Transverse colon (tissue), 4 donors: Measurements from ENCODE around the gene FAM149B1. TPM values are rescaled to one million over a fixed set of nuclear protein-coding genes. Genes with fewer than 3 reads are reported as not detected.
A peak's percentile ranks its signal among the peaks of the same experiment; 100 is the strongest.

Experiments
- DNase-seq: peaks from one replicate; pipeline ENCODE4 v3.0.0-alpha.2; 2019
- H3K27ac ChIP-seq, 4 donors: fragments of 200-600 bp; sonication (generic); 2 replicates each; pipeline ENCODE4 v1.5.1; 2016 to 2018; ENCODE audit warnings: inconsistent platforms in 4 of 4
- H3K27me3 ChIP-seq: fragments of 200-600 bp; sonication (generic); 2 replicates; pipeline ENCODE4 v1.5.1; 2017; ENCODE audit warnings: inconsistent platforms
- H3K36me3 ChIP-seq, 4 donors: fragments of 200-600 bp; sonication (generic); 2 replicates each; pipeline ENCODE4 v1.5.1; 2017 to 2019; ENCODE audit warnings: inconsistent platforms in 4 of 4
- H3K4me1 ChIP-seq, 4 donors: fragments of 200-600 bp; sonication (generic); 2 replicates each; pipeline ENCODE4 v1.5.1; 2017 to 2020; ENCODE audit warnings: inconsistent platforms in 4 of 4
- H3K4me3 ChIP-seq, 4 donors: fragments of 200-600 bp; sonication (generic); 1 replicate in 1 of 4; 2 replicates in 3 of 4; pipeline versions ENCODE4 v1.5.1 to v1.6.1; 2017 to 2019; ENCODE audit warnings: inconsistent platforms in 4 of 4
- H3K9me3 ChIP-seq, 2 donors: fragments of 200-600 bp; sonication (generic); 2 replicates each; pipeline ENCODE4 v1.5.1; 2017 to 2019; ENCODE audit warnings: inconsistent platforms in 2 of 2
- CTCF ChIP-seq, 5 experiments: fragments of 200-600 bp in 3 of 5; fragments of 450-650 bp in 2 of 5; sonication (generic) in 3 of 5; IDR thresholded peaks; 1 replicate in 2 of 5; 2 replicates in 3 of 5; pipeline ENCODE4 v1.5.1; 2016 to 2017; ENCODE audit warnings: antibody characterized with exemption in 5 of 5, inconsistent platforms in 3 of 5, mild to moderate bottlenecking in 2 of 5, moderate library complexity in 1 of 5
- EP300 ChIP-seq: sonication (generic); formaldehyde crosslinking; IDR thresholded peaks from one replicate; pipeline ENCODE4 v1.6.1; 2017; ENCODE audit warnings: antibody characterized with exemption, low read depth
- POLR2A ChIP-seq: fragments of 450-650 bp; IDR thresholded peaks from one replicate; pipeline ENCODE4 v1.6.1; 2016; ENCODE audit warnings: antibody characterized with exemption, mild to moderate bottlenecking, moderate library complexity
- POLR2AphosphoS5 ChIP-seq, 3 donors: sonication (generic); formaldehyde crosslinking; IDR thresholded peaks; one replicate each; pipeline ENCODE4 v1.6.1; 2016; ENCODE audit warnings: antibody characterized with exemption in 3 of 3
- WGBS, 2 donors: methylation state at CpG; one replicate each; pipeline ENCODE4 v1.1.5; 2018; ENCODE audit warnings: low coverage in 1 of 2; 5-methylcytosine and 5-hydroxymethylcytosine counted together
- in situ Hi-C, 4 donors: fragments of 200-750 bp; cut with MboI; loops; one replicate each; pipeline versions ENCODE4 v1.15.0 to v1.15.1; 2017; ENCODE audit warnings: low sequenced_read_pairs in 3 of 4, low pct_ligation_motif_present in 1 of 4, low pct_unique_long_range_greater_than_20kb in 1 of 4
- intact Hi-C: fragments of 100-400 bp; cut with DNase I; formaldehyde crosslinking; loops from one replicate; pipeline ENCODE4 v1.15.1; 2023; ENCODE audit warnings: low total_unique reads
- total RNA-seq, 4 donors: library from RNA; depleted of rRNA; stranded (reverse); fragments of >200 nt; gene quantifications; one replicate each; pipeline ENCODE4 v1.1.0, GENCODE V29; 2016

The FAM149B1 gene
- total RNA-seq, 4 donors from 2014 or later: 9.7 to 32.0 (median 17.3) TPM

DNA sequence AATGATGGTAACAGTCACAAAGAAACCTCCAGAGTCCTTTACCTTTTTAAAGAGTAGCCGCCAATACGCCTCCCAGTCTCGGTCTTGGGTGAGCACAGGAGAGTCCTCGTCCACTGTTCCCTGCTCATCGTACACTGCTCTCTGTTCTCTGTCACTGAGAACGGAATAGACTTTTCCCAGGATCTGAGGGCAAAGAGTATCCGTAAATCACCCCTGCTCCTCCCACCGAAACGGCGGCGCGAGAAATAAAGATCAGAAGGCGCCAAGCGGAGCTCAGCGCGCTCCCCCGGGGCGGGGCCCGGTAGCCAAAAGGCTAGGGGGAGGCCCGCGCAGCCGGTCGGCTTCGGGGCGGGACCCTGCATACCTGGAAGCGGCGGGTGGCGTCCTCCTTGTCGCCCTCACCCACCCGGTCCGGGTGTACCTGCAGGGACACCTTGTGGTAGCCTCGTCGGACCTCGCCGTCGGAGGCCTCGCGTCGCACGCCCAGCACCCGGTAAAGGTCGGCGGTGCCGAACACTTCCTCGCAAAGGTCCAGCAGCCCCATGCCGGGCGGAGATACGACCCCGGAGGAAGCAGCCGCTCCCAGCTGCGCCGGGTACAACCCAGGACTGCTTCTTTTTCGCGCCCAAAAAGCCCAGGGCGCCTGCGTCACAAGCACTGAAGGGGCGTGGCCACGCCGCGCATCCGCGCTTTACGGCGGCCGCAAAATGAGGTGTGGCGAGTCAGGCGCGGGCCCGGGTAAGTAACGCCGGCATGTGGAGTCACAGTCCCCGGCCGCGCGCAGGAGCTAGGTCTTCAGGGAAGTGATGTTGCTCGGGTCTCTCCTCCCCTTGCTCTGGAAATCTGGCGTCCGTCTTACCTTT, 79.0 kb downstream of the FAM149B1 start, which contains the start of gene DNAJC9:
DNAJC9 (minus strand) TSS at position 610 of the 863 bp plus-strand sequence; CDS start at position 544, 66 bp downstream.
- in situ Hi-C loops: no loop called here
- Histone ChIP-seq H3K9me3 (no peaks in the 10 kb centered on the region), H3K4me3 (peak within 1 kb of the TSS; percentile 57 to 78 (median 64)), H3K36me3 (peaks cover 0 to 23% (median 7%) of the 10 kb centered on the region in 4 donors), H3K27ac (peak within 1 kb of the TSS; percentile 86 to 92 (median 91)), H3K27me3 (no peaks in the 10 kb centered on the region), H3K4me1 (peaks cover 11 to 42% (median 31%) of the 10 kb centered on the region in 4 donors)
- TF ChIP-seq CTCF (IDR thresholded peaks at IDR 0.05) (peak in 1 of 5 experiments; percentile 11), EP300 (no peak), POLR2A (peak; percentile 93), POLR2AphosphoS5 (IDR thresholded peaks at IDR 0.05) (peak; percentile 93 to 96 (median 95))
- DNase-seq: peak; percentile 98
- WGBS, 2 donors: 1% methylated on average over 31 of the region's 78 CpGs; no CpG with 5 or more reads in 1 of the 2 donors
- intact Hi-C loops: no loop called here

DNA sequence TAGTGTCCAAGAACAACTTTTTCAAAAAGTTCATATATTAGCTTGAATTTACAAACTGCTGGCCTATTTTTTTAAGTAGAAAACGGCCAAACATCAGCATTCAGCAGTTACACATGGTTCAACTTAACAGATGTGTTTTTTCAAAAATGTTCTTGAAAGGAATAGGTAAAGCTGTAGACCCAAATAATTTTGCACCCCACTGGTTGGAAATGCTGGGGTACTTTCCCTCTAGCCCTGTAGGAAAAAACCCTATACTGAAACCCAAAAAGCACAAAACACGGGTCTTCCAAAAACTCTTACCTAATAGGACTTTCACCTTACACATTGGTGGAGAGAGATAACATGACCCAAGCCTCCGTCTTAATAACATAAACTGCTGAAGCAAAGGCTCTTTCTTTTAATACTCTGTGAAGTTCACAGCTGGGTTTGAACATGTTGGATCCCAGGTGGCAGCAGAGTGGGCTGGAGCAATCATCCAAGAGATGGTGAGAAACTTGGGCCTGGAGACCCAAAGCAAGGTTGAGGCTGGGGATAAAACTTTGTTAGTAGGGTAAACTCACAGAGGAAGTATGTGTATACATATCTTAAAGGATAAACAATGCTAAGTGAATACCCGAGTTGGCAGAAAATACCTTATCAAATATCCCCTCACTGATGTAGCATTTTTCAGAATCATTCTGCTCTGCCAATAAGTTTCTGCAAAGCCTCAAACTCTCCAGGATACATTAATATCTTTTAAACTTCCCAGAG, 79.8 kb downstream of the FAM149B1 start:
- no peaks in the 10 kb centered on the region for H3K27me3 ChIP-seq
- intact Hi-C loops (no loop called here), in situ Hi-C loops (no loop called here)
- H3K9me3 ChIP-seq: no peaks in the 10 kb centered on the region
- peaks cover 0 to 15% (median 7%) of the 10 kb centered on the region in 4 donors for H3K36me3 ChIP-seq
- peak overlapping the region; percentile 86 to 92 (median 91) for H3K27ac ChIP-seq
- peaks cover 11 to 42% (median 33%) of the 10 kb centered on the region in 4 donors for H3K4me1 ChIP-seq
- DNase-seq: no peak
- WGBS, 2 donors: 24 to 30% methylated on average over 2 to 4 of the region's 4 CpGs
- H3K4me3 ChIP-seq: peak overlapping the region; percentile 57 to 78 (median 64)
- TF ChIP-seq EP300 (no peak), POLR2AphosphoS5 (IDR thresholded peaks at IDR 0.05) (no peak), CTCF (IDR thresholded peaks at IDR 0.05) (no peak), POLR2A (no peak)

GRCh38 chr10:73248259-73248724, 80.4 kb downstream of the FAM149B1 start:
- in situ Hi-C loops (no loop called here), intact Hi-C loops (no loop called here)
- TF ChIP-seq CTCF (IDR thresholded peaks at IDR 0.05) (no peak), POLR2AphosphoS5 (IDR thresholded peaks at IDR 0.05) (no peak), POLR2A (no peak), EP300 (no peak)
- Histone ChIP-seq H3K27ac (peak overlapping the region; percentile 86 to 92 (median 91)), H3K4me1 (peaks cover 12 to 44% (median 35%) of the 10 kb centered on the region in 4 donors), H3K4me3 (no peak overlapping the region), H3K9me3 (no peaks in the 10 kb centered on the region), H3K27me3 (no peaks in the 10 kb centered on the region), H3K36me3 (peaks cover 0 to 10% (median 4%) of the 10 kb centered on the region in 4 donors)
- no peak for DNase-seq
- WGBS, 2 donors: 73 to 79% methylated on average over 4 to 5 of the region's 5 CpGs
